DMS79 treated with DMSO at 0.1 percent for 48 hours (cell line): Measurements from ENCODE around the gene URB1.
"Not testable (repeated sequence)": the region's sequence is repeated elsewhere in the genome, so short reads cannot be mapped to it uniquely, and the experiment has no call there.

Experiments used
- DNase-seq: peaks from one replicate; lab custom pipeline; 2025; lab: John Stamatoyannopoulos, UW

The URB1 gene, protein sequence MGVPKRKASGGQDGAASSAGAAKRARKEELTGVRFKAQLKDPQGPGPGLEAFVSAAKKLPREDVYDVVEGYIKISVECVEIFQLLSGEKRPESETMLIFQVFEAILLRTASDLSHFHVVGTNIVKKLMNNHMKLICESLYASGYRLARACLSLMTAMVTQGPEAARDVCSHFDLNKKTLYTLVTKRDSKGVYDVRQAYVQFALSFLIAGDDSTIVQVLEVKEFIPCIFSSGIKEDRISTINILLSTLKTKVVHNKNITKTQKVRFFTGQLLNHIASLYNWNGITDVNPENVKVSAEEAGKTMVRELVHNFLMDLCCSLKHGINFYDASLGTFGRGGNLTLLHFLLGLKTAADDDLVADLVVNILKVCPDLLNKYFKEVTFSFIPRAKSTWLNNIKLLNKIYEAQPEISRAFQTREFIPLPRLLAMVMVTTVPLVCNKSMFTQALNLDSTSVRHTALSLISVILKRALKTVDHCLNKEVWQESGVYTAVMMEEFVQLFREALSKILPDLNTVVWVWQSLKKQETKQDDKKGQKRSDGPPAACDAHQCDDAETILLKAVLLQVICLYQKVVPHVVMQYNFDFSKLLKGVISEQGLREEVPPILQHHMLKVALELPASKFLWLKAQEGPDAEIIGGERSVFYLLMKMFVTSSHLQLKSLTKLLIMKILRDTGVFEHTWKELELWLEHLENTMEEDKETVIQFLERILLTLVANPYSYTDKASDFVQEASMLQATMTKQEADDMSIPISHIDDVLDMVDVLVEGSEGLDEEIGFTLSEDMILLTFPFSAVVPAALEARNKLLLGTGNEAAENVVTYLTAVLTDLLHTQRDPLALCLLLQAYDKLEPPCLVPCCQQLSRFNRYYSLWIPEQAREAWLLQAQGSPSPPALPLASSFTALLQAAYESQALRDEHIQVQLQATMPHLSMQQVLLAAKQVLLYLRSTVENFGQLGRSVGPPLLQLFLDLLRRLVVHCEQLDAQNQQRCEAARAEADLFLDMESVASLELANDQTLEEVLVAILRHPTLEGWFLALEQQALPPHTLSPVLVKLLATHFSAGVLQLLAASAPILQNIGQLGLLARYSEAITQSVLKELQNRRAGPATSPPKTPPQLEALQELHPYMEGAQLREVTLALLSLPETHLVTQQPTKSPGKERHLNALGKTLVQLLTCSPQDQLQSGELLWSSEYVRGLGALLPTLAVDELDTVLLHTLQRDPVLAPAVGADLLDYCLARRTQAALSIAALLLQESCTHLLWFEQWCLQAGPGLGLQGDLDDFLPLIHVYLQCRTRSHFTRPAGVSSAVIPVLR (N-terminal part only)

DNA sequence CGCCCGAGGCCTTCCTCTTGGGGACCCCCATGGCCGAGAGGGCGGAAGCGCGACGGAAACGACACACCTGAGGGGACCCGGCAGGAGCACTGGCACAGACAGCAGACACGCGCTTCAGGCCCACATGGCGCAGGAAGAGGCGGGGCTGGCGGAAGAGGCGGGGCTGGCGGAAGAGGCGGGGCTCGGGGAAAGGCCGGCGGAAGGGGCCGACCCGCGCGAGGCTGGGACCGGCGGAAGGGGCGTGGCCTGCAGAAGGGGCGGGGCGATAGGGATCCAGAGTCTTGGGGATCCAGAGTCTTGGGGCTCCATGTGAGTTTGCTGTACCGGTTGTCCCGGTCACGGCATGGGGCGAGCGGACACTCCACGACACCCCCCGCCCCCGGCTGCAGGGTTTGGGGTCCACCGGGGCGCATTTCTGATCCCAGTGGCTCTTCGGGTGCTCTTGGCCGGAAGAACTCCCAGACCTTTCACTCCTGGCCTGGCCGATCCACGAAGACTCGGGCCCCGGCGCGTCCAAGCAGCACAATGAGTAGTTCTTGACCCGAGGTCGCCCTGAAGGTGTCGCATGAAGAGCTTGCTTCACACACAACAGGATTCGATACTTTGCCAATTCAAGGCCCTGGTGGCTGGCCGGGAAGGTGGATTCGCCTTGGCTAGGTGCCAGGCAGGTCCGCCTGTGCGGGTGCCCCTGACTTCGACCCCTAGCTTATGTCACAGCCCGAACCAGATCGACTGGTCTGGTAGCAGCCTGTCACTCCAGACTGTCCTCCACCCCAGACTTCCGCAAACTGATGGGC, at the start of gene URB1:
Gene URB1, minus strand, starts transcription at position 133 of the 797 bp plus-strand sequence. Its CDS starts 102 bp downstream, at position 31.
- DNase-seq: peak; percentile 83

DNA sequence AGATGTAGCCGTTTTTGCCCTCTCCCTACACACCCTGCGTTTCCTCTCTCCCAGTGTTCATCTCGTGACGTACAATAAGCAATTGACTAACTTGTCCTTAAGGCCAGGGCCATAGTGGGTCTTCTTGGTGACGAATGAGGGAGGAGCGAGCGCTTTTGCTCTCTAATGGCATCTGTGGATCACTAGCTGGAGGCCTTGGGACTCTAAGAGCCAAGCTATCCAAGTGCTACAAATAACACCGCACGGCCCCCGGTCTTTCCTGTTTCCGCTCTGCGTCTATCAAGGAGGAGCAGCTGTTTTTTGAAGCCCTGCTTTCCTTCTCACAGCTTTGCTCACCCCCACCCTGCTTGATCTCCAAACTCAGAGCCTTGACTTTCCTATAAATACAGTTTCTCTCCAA, 44.9 kb upstream of the URB1 start:
- no peak for DNase-seq

GRCh38 chr21:32432982-32433660, 40.3 kb upstream of the URB1 start:
- not testable (repeated sequence) for DNase-seq

DNA sequence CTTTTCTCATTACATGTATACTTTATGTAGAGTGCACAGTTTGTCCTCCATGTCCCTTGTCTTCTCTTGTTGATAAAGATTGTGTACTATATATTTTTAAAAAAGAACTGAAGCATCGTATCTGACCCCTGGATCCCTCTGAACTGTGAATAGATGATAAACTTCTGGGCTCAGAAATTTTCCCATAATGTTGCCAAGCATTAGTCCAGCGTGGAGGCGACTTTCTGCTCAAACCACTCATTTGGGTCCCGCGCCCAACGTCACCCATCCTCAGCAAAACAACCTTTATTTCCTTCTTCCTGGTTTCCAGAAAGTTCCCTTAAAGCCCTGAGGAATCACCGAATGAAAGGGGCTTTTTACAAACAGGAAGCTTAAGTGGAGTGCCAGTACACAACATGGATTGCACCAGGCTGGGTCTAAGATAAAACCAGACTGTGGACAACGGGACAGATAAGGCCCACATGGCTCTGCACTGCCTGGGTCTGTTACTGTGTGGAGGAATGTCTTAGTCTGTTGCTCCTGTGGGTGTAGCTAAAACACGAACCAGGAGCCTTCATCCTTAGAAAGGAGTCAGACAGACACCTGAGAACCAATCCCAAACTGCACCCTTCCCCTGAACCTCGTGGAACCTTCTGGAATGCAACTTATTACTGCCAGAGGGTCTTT, 35.3 kb upstream of the URB1 start:
- no peak for DNase-seq

DNA sequence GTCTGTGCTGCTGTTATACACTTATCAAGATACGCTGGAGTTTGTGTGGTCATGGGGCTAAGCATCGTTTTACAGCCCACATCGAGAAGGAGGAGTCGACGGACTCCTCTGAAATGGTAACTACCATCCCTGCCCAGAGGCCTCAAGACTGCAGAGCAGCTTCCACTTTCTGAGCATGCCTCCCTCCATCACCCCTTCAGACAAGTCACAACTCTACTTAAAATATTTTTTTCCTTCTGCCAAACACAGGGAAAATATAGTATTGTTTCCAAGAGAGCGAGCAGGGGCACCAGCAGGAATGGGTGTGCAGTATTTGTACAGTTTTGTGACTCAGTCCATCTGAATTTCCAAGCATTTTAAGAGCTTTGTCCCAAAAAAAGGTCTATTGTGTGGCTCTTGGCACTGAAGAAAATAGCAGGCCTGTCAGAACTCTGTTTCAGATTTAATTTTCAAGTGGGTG, 33.8 kb upstream of the URB1 start:
- DNase-seq: no peak

- no peak for DNase-seq
These were observed 33.3 kb upstream of the URB1 start for GRCh38 chr21:32426066-32426465.

- DNase-seq: no peak
These were observed 32.8 kb upstream of the URB1 start for GRCh38 chr21:32425628-32426027.

DNA sequence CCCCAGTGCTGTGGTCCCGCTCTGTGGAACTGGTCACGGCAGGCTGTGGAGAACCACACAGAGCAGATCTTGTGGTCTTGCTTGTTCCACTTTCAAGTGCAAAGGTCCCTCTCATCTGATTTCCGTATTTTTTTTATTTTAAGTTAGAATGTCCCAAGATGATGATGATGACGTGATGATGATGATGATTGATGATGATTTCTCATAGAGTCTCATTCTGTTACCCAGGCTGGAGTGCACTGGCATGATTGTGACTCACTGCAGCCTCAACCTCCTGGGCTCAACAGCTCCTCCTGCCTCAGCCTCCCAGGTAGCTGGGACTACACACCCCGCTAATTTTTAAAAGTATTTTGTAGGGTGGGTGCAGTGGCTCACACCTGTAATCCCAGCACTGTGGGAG, 31.9 kb upstream of the URB1 start:
- no peak for DNase-seq

DNA sequence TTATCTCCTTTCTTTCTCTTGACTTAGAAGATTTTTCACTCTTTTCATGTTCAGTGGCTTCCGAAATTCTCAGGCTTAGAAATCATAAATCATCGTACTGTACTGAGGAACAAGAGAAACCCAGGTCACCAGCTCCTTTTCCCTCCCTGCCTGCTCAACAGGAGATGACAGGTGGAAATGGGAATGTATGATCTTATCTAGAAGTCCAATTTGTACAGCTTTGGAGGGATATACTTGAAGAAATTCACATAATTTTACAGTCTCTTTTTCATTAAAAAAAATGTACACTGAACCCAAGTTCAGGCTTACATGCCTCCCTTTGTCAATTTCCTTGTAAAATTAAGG, 31.4 kb upstream of the URB1 start:
- DNase-seq: no peak

DNA sequence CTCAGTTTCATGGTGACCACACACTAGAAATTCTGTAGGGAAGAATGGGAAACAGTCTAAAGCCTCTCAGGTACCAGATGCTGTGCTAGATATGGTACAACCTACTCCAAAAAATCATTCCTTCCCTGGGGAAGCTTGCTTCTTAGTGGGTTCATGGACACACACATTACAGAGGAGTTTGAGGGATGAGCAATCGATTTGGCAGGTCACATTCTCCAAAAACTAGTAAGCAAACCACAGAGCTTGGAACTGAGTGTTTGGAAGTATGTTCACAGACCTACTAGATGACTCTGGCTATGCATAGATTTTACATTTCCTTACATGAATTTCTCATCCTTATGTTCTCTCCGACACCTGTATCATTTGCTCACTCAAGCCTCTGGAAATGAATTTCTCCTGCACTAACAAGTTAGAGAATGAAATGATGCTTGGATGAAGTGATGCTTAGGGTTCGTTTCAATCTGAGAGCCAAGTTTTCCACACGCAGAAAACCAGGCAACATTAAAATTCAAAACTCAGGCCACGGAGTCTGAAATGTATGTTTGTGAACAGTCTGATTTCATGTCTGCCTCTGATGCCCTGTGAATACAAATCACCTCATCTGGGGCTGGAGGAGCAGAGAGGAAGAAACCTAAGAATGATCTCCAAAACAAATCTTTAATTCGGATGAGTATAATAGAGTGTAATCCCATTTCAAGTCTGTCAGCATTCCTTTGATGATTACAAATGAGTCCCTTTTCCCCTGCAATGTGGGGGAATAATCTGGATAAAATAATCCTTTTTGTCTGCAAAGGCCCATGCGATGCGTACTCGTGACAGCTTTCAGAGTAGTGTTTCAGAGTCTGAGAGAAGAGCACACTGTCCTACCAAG, 30.7 kb upstream of the URB1 start:
- no peak for DNase-seq

GRCh38 chr21:32422064-32422463, 29.3 kb upstream of the URB1 start:
- no peak for DNase-seq

- DNase-seq: no peak
These were observed 25.3 kb upstream of the URB1 start for GRCh38 chr21:32418146-32418545.

- DNase-seq: no peak
These were observed 22.9 kb upstream of the URB1 start for GRCh38 chr21:32415451-32416398.

DNA sequence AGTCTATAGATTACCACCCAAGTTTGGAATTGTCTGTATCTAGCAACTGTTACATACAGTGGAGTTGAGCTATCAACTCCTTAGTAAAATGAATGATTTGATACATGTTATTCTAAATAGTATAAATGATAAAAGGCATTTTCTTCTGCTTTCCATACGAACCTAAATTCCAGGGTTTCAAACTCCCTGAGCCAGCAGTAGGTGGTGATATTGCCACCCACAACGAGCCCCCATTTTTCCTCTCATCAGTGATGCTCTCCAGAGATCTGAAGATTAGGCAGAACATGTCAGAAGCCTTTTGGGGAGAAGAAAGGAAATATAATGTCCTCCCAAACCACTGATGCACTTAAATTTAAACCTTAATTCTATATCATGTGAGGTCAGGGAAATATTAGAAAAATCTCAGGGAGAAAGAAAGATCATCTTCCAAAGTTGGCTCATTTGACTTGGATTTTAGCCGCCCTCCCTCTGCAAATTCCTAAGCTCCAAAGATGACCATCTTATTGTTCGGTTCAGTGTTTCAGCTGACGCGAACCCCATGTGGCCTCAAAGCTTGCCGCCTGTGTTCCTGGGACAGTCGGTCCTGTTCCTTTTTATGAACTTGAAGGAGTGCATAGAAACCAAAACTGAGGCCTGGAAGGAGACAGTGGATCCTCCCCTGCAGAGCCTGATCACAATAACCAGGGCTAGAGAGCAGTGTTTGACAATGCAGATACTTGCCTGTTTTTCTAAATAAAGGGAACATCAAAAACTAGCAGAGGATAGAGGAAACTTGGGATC, 22.0 kb upstream of the URB1 start:
- no peak for DNase-seq

- DNase-seq: no peak
These were observed 21.1 kb upstream of the URB1 start for GRCh38 chr21:32413697-32414578.

DNA sequence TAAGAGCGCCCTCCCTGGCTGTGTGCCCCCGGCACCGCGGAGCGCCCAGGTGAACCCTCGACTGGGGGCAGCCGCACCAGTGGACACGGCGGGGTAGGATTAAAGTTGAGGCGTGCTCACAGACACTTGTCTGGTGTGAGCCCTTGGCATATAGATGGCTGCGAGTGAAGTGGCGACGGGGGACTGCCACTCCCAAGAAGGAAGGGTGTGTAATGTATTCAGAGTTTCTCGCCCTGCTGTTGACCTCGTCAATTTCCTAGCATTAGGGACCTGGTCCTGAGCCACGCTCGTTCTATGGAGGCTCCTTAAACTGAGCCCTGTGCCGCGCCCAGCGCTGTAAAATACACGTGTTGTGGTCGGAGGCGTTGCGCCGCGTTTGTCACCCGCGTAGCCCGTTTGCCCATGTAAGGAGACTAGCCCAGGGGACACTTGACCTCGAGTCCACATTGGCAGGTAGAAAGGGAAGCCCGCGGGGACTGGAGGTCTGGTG, 20.2 kb upstream of the URB1 start:
- peak; percentile 52 for DNase-seq
